Left lung (tissue), 10 donors: ENCODE results near the gene CAPN2. TPM values are rescaled to one million over a fixed set of nuclear protein-coding genes. Genes with fewer than 3 reads are reported as not detected.
A peak's percentile ranks its signal among the peaks of the same experiment; 100 is the strongest.

Experiments
- ATAC-seq: fragments of 200-7000 bp; cut with Tn5 transposase; one replicate; pipeline ENCODE4 v1.9.1; 2020; ENCODE audit warnings: moderate library complexity
- DNase-seq, 4 donors: peaks; one replicate each; pipeline ENCODE4 v3.0.0-alpha.2; 2013 to 2020
- H3K27ac ChIP-seq, 2 donors: fragments of 200-600 bp; sonication (generic) in 1 of 2; one replicate each; pipeline versions ENCODE4 v1.5.0 to v1.8.0; 2020 to 2021
- H3K27me3 ChIP-seq, 2 donors: fragments of 200-600 bp; sonication (generic) in 1 of 2; one replicate each; pipeline versions ENCODE4 v1.5.0 to v1.8.0; 2020 to 2021
- H3K36me3 ChIP-seq, 2 donors: fragments of 200-600 bp; sonication (generic) in 1 of 2; one replicate each; pipeline versions ENCODE4 v1.5.0 to v1.8.0; 2020 to 2021
- H3K4me1 ChIP-seq, 2 donors: fragments of 200-600 bp; one replicate each; pipeline ENCODE4 v1.8.0; 2021
- H3K4me3 ChIP-seq, 2 donors: fragments of 200-600 bp; sonication (generic) in 1 of 2; one replicate each; pipeline versions ENCODE4 v1.5.0 to v1.8.0; 2020 to 2021; ENCODE audit warnings: mild to moderate bottlenecking in 1 of 2
- H3K9me3 ChIP-seq, 2 donors: fragments of 200-600 bp; sonication (generic) in 1 of 2; one replicate each; pipeline versions ENCODE4 v1.5.0 to v1.8.0; 2020 to 2021
- CTCF ChIP-seq, 2 donors: fragments of 200-600 bp; sonication (generic) in 1 of 2; IDR thresholded peaks; one replicate each; pipeline versions ENCODE4 v1.5.0 to v1.8.0; 2021; ENCODE audit warnings: antibody characterized with exemption in 2 of 2
- intact Hi-C, 2 donors: fragments of 100-400 bp; cut with DNase I; formaldehyde crosslinking; loops; one replicate each; pipeline versions ENCODE4 v1.11.2 to v1.14.2; 2022
- polyA plus RNA-seq, 6 donors: library from polyadenylated mRNA; unstranded; fragments of 120-200 nt; gene quantifications; one replicate each; pipeline ENCODE4 v1.2.1, GENCODE V29; 2013; ENCODE audit not compliant: insufficient read length in 6 of 6
- total RNA-seq, 2 donors: library from RNA; stranded (reverse); fragmentation: NEBNext Ultra II Directional; extraction: Animal tissue kit (Norgen Biotek cat#: 25700); gene quantifications; one replicate each; pipeline ENCODE4 v1.2.1, GENCODE V29; 2021
- donor health status: DM: no; HTN: yes; CAD: no.
- donor health status: DM: no; HTN: no; CAD: no.

CAPN2 gene
- total and polyA plus RNA-seq, 8 donors, result 139 to 434 (median 163) TPM

GRCh38 chr1:223667484-223668182 lies 44.7 kb upstream of the CAPN2 start:
- H3K4me1 ChIP-seq, result no peaks in the 10 kb centered on the region
- no peaks in the 10 kb centered on the region for H3K36me3 ChIP-seq
- H3K4me3 ChIP-seq, result no peak overlapping the region
- intact Hi-C loops, result no loop called here
- ATAC-seq, result peak; percentile 28
- TF ChIP-seq CTCF (IDR thresholded peaks at IDR 0.05), result no peak
- DNase-seq, result peak in 1 of 4 donors; percentile 53
- H3K9me3 ChIP-seq, result no peaks in the 10 kb centered on the region
- no peaks in the 10 kb centered on the region for H3K27me3 ChIP-seq
- no peak overlapping the region for H3K27ac ChIP-seq

GRCh38 chr1:223669003-223669795 lies 43.1 kb upstream of the CAPN2 start:
- H3K9me3 ChIP-seq, result peaks cover 0 to 5% of the 10 kb centered on the region in 2 donors
- no peak for TF ChIP-seq CTCF (IDR thresholded peaks at IDR 0.05)
- ATAC-seq, result no peak
- no peaks in the 10 kb centered on the region for H3K4me1 ChIP-seq
- no peaks in the 10 kb centered on the region for H3K36me3 ChIP-seq
- H3K27ac ChIP-seq, result no peak overlapping the region
- intact Hi-C loops, result no loop called here
- H3K4me3 ChIP-seq, result no peak overlapping the region
- H3K27me3 ChIP-seq, result no peaks in the 10 kb centered on the region
- no peak for DNase-seq

- ATAC-seq, result peak; percentile 69
- intact Hi-C loops, result no loop called here
These were observed 41.7 kb upstream of the CAPN2 start for GRCh38 chr1:223670458-223671159.

GRCh38 chr1:223674119-223674890 lies 38.0 kb upstream of the CAPN2 start:
- Histone ChIP-seq H3K27ac (no peak overlapping the region), H3K4me1 (no peaks in the 10 kb centered on the region), H3K9me3 (peaks cover 0 to 11% of the 10 kb centered on the region in 2 donors), H3K27me3 (no peaks in the 10 kb centered on the region), H3K36me3 (no peaks in the 10 kb centered on the region), H3K4me3 (no peak overlapping the region)
- TF ChIP-seq CTCF (IDR thresholded peaks at IDR 0.05), result no peak
- intact Hi-C loops, result no loop called here
- no peak for ATAC-seq
- no peak for DNase-seq

More at GRCh38 chr1:223670458-223671159, 41.7 kb upstream of the CAPN2 start:
- peak; percentile 25 to 36 for TF ChIP-seq CTCF (IDR thresholded peaks at IDR 0.05)
- DNase-seq, result no peak
- H3K4me3 ChIP-seq, result no peak overlapping the region
- H3K27me3 ChIP-seq, result no peaks in the 10 kb centered on the region
- H3K9me3 ChIP-seq, result peaks cover 0 to 11% of the 10 kb centered on the region in 2 donors
- H3K27ac ChIP-seq, result no peak overlapping the region
- H3K4me1 ChIP-seq, result no peaks in the 10 kb centered on the region
- no peaks in the 10 kb centered on the region for H3K36me3 ChIP-seq
